K562 (cell line): ENCODE results near the gene AZU1. TPM values are rescaled to one million over a fixed set of nuclear protein-coding genes. Genes with fewer than 3 reads are reported as not detected.
A peak's percentile ranks its signal among the peaks of the same experiment; 100 is the strongest.

Source experiments
- BHLHE40 ChIP-seq: IDR thresholded peaks from 2 replicates; pipeline ENCODE4 v1.6.1; 2011; ENCODE audit warnings: low read length, improper control_type of control experiment
- CC2D1A ChIP-seq: fragments of 450-650 bp; IDR thresholded peaks from 2 replicates; pipeline ENCODE4 v1.6.1; 2017; ENCODE audit warnings: mild to moderate bottlenecking
- CREB1 ChIP-seq, 2 experiments: sonication (generic) in 1 of 2; formaldehyde crosslinking in 1 of 2; IDR thresholded peaks; 2 replicates each; pipeline versions ENCODE4 v1.6.1 to v1.8.0; 2012 to 2022; ENCODE audit warnings: inconsistent platforms in 1 of 2, mild to moderate bottlenecking in 1 of 2, missing genetic modification reagents in 1 of 2, moderate library complexity in 1 of 2
- CREB3 ChIP-seq: fragments of 450-650 bp; conservative IDR thresholded peaks from 2 replicates; pipeline ENCODE4 v1.6.1; 2016; ENCODE audit warnings: missing genetic modification characterization, low read depth, mild to moderate bottlenecking, missing compliant biosample characterization, moderate library complexity
- GTF3C2 ChIP-seq: IDR thresholded peaks from 3 replicates; pipeline ENCODE4 v1.6.1; 2011; ENCODE audit warnings: borderline replicate concordance, mild to moderate bottlenecking, moderate library complexity; ENCODE audit not compliant: insufficient read length; ENCODE audit errors: extremely low read depth
- JUNB ChIP-seq: fragments of 450-650 bp; formaldehyde crosslinking; conservative IDR thresholded peaks from 2 replicates; pipeline ENCODE4 v1.4.0; 2020; ENCODE audit warnings: mild to moderate bottlenecking
- MAFK ChIP-seq: IDR thresholded peaks from 2 replicates; pipeline ENCODE4 v1.6.1; 2011; ENCODE audit warnings: low read length, improper control_type of control experiment
- PHF20 ChIP-seq: fragments of 450-650 bp; IDR thresholded peaks from 2 replicates; pipeline ENCODE4 v1.6.1; 2018; ENCODE audit not compliant: partially characterized antibody
- POLR3A ChIP-seq: IDR thresholded peaks from 2 replicates; pipeline ENCODE4 v1.6.1; 2011; ENCODE audit warnings: borderline replicate concordance, mild to moderate bottlenecking, moderate library complexity; ENCODE audit not compliant: insufficient read length, insufficient read depth; ENCODE audit errors: extremely low read depth
- RBFOX2 ChIP-seq: fragments of 200-400 bp; formaldehyde crosslinking; IDR thresholded peaks from 2 replicates; pipeline ENCODE4 v1.6.1; 2017; ENCODE audit warnings: low read depth, mild to moderate bottlenecking, low read length, moderate library complexity
- RBM14 ChIP-seq: fragments of 200-400 bp; formaldehyde crosslinking; IDR thresholded peaks from 2 replicates; pipeline ENCODE4 v1.6.1; 2018; ENCODE audit warnings: low read depth, mild to moderate bottlenecking, low read length, moderate library complexity, borderline replicate concordance; ENCODE audit not compliant: insufficient read depth
- RBM39 ChIP-seq: fragments of 200-400 bp; formaldehyde crosslinking; optimal IDR thresholded peaks from 2 replicates; pipeline ENCODE3; 2018; ENCODE audit warnings: low read depth, low read length
- SMARCA4 ChIP-seq: fragments of 450-650 bp; IDR thresholded peaks from 2 replicates; pipeline ENCODE4 v1.6.1; 2016
- SMARCC2 ChIP-seq: fragments of 450-650 bp; IDR thresholded peaks from 2 replicates; pipeline ENCODE4 v1.6.1; 2017; ENCODE audit warnings: antibody characterized with exemption, moderate library complexity, mild to moderate bottlenecking, low read depth
- TOE1 ChIP-seq, 2 experiments: fragments of 450-650 bp in 1 of 2; sonication (generic) in 1 of 2; formaldehyde crosslinking in 1 of 2; IDR thresholded peaks; 2 replicates each; pipeline versions ENCODE4 v1.7.1 to v1.8.0; 2016 to 2022; ENCODE audit warnings: borderline replicate concordance in 2 of 2, mild to moderate bottlenecking in 2 of 2, antibody characterized with exemption in 1 of 2, inconsistent platforms in 1 of 2, low read depth in 1 of 2, missing genetic modification reagents in 1 of 2, moderate library complexity in 1 of 2
- U2AF1 ChIP-seq: fragments of 200-400 bp; formaldehyde crosslinking; optimal IDR thresholded peaks from 2 replicates; pipeline ENCODE3; 2017; ENCODE audit warnings: mild to moderate bottlenecking, low read depth, low read length, moderate library complexity
- ZBTB34 ChIP-seq: fragments of 250-450 bp; sonication (Bioruptor Pico); IDR thresholded peaks from 2 replicates; pipeline ENCODE4 v1.8.0; 2021; ENCODE audit warnings: mild to moderate bottlenecking, moderate library complexity
- ZNF12 ChIP-seq: sonication (generic); formaldehyde crosslinking; IDR thresholded peaks from 2 replicates; pipeline ENCODE4 v1.4.0; 2020; ENCODE audit warnings: mild to moderate bottlenecking, missing genetic modification reagents
- ZNF140 ChIP-seq: fragments of 250-450 bp; sonication (Bioruptor Pico); IDR thresholded peaks from 2 replicates; pipeline ENCODE4 v1.8.0; 2021; ENCODE audit warnings: moderate library complexity, mild to moderate bottlenecking, inconsistent platforms
- ZNF24 ChIP-seq: fragments of 450-650 bp; IDR thresholded peaks from 2 replicates; pipeline ENCODE4 v1.6.1; 2016
- ZNF583 ChIP-seq: fragments of 250-450 bp; sonication (Bioruptor Pico); IDR thresholded peaks from 2 replicates; pipeline ENCODE4 v1.4.0; 2020
- polyA plus RNA-seq, 8 experiments: library from polyadenylated mRNA; depleted of rRNA in 4 of 8; stranded (reverse) in 5 of 8; unstranded in 3 of 8; fragments of >200 nt; fragmentation: Nextera tagmentation in 2 of 8; fragmentation: Illumina TruSeq in 1 of 8; extraction: Ambion mirVana in 2 of 8; extraction: Trizol in 1 of 8; gene quantifications; 2 replicates each; pipeline versions ENCODE4 v1.2.1 to v1.2.3, GENCODE V29; 2011 to 2014; ENCODE audit warnings: inconsistent platforms in 1 of 8, missing spikeins in 1 of 8
- total RNA-seq, 7 experiments: library from RNA; depleted of rRNA in 6 of 7; stranded (reverse); fragments of >200 nt in 6 of 7; fragmentation: Illumina TruSeq in 2 of 7; extraction: Trizol in 2 of 7; gene quantifications; 2 replicates each; pipeline versions ENCODE4 v1.2.1 to v1.2.3, GENCODE V29; 2011 to 2021; ENCODE audit warnings: low replicate concordance in 1 of 7

The AZU1 gene
- total and polyA plus RNA-seq, 9 of the 15 experiments (the other 6 are each of a cell fraction or from before 2014, with no cell fraction given) = 0.29 to 1.9 (median 0.59) TPM; not detected in 3

GRCh38 chr19:861756-862580 lies 34.3 kb downstream of the AZU1 start (continued):
- TF ChIP-seq CREB1 (IDR thresholded peaks at IDR 0.05) (peak; percentile 68; the same call in 1 of the 2 replicates), CREB1 (CRISPR knock-in tag; IDR thresholded peaks at IDR 0.05) (peak; percentile 79), RBFOX2 (peak; percentile 69), TOE1 (IDR thresholded peaks at IDR 0.05; ENCODE audit: borderline replicate concordance) (peak; percentile 52; the same call in 1 of the 2 replicates), TOE1 (CRISPR knock-in tag; IDR thresholded peaks at IDR 0.05; ENCODE audit: borderline replicate concordance, low read depth) (no peak), ZNF583 (CRISPR knock-in tag) (no peak), CREB3 (tag) (peak; percentile 50; the same call in 1 of the 2 replicates), MAFK (no peak), ZNF140 (CRISPR knock-in tag) (no peak), CC2D1A (no peak), SMARCA4 (no peak), ZNF12 (CRISPR knock-in tag) (no peak), GTF3C2 (no peak), RBM14 (no peak), ZNF24 (0 out of 2 replicates have a peak, but pooled peaks have one; percentile 36), SMARCC2 (no peak), JUNB (CRISPR knock-in tag) (no peak), U2AF1 (peak; percentile 56), RBM39 (no peak), BHLHE40 (peak; percentile 88), ZBTB34 (CRISPR knock-in tag) (no peak), POLR3A (no peak), PHF20 (peak; percentile 31)
